ENCODE data around the gene NDNF. TPM values are rescaled to one million over a fixed set of nuclear protein-coding genes. Genes with fewer than 3 reads are reported as not detected.

Gene NDNF
- polyA plus RNA-seq, 3 donors = not detected

DNA sequence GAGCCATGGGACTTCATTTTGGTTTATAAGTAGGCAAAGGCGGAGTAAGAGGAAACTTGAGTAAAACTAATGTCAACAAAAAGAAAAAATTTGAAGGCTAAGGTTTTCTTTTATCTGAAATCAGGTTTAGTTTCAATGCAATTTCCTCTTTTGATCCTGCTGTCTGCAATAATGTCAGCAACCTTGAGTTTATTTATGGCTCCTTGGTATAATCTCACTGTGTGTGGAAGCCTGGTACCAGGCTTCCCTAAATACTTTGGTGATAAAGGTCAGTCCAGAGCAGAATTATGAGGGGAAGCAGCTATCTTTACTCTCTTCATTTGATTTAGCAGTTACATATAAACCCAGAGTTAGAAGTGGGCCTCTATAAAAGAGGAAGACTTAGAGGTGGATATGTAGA, 57.8 kb downstream of the NDNF start:
- H3K4me1 Mint-ChIP-seq = no peaks in the 10 kb centered on the region

DNA sequence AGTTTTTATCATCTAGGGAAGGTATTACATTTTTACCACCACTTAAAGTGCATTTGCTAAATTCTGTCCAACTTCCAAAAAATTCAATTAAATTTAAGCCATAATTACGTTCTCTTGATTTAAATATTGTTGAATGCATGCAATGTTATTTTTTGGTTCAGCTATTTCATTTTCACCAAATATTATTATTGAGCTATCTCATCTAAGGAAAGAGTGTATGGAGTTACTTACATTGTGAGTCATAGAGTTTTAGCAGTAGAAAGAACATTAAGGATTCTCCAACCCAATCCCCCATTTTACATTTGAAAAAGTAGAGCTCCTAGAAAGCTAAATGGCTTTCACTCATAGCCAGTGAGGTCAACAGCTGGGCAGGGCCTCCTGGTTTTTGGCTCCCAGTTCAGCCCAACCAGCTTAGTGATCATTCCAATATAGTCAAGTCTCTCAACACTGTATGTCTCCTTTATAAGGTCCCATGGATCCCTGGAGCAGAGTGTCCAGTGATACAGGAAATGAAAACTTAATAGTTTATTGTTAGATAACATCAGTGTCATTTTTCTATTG, 60.5 kb downstream of the NDNF start:
- peaks cover 0 to 3% (median 3%) of the 10 kb centered on the region in 3 donors for H3K27me3 Mint-ChIP-seq (ENCODE audit: low read depth in 3 of 3)
- no peaks in the 10 kb centered on the region for H3K36me3 Mint-ChIP-seq
- no peaks in the 10 kb centered on the region for H3K4me1 Mint-ChIP-seq
- Histone ChIP-seq H3K27ac (ENCODE audit: low read depth in 1 of 2, low read length in 2 of 2) (no peak overlapping the region), H3K27me3 (ENCODE audit: control insufficient read depth in 2 of 2, insufficient read depth in 2 of 2, low read length in 2 of 2) (no peaks in the 10 kb centered on the region), H3K9me3 (replicated peaks in 1 of 2; ENCODE audit: control insufficient read depth in 1 of 2, insufficient read depth in 1 of 2, low read length in 2 of 2) (no peaks in the 10 kb centered on the region), H3K79me2 (ENCODE audit: insufficient read depth, low read length) (no peaks in the 10 kb centered on the region), H3K4me1 (ENCODE audit: control insufficient read depth in 1 of 2, insufficient read depth in 2 of 2, low read length in 2 of 2) (no peaks in the 10 kb centered on the region), H3K4me3 (replicated peaks in 1 of 3; ENCODE audit: low read depth in 2 of 3, low read length in 3 of 3) (no peak overlapping the region), H3K36me3 (replicated peaks in 1 of 2; ENCODE audit: control insufficient read depth in 1 of 2, insufficient read depth in 2 of 2, low read length in 2 of 2) (no peaks in the 10 kb centered on the region), H2AFZ (ENCODE audit: insufficient read depth, low read depth, low read length, poor library complexity, severe bottlenecking) (no peak overlapping the region), H3K4me2 (replicated peaks; ENCODE audit: extremely low read depth, low read length, poor library complexity, severe bottlenecking) (no peak overlapping the region), H3K9ac (ENCODE audit: insufficient read depth, low read length, poor library complexity, severe bottlenecking) (no peak overlapping the region), H4K20me1 (ENCODE audit: insufficient read depth, low read length) (no peaks in the 10 kb centered on the region)
- intact Hi-C loops (cut with micrococcal nuclease) = no loop called here
- no peak overlapping the region for H3K27ac Mint-ChIP-seq
- DNase-seq = no peak
- peaks cover 0 to 2% (median 0%) of the 10 kb centered on the region in 7 donors for H3K9me3 Mint-ChIP-seq
- TF ChIP-seq, protein P1, sequence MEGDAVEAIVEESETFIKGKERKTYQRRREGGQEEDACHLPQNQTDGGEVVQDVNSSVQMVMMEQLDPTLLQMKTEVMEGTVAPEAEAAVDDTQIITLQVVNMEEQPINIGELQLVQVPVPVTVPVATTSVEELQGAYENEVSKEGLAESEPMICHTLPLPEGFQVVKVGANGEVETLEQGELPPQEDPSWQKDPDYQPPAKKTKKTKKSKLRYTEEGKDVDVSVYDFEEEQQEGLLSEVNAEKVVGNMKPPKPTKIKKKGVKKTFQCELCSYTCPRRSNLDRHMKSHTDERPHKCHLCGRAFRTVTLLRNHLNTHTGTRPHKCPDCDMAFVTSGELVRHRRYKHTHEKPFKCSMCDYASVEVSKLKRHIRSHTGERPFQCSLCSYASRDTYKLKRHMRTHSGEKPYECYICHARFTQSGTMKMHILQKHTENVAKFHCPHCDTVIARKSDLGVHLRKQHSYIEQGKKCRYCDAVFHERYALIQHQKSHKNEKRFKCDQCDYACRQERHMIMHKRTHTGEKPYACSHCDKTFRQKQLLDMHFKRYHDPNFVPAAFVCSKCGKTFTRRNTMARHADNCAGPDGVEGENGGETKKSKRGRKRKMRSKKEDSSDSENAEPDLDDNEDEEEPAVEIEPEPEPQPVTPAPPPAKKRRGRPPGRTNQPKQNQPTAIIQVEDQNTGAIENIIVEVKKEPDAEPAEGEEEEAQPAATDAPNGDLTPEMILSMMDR (IDR thresholded peaks at IDR 0.05) = no peak
- H3K4me3 Mint-ChIP-seq = no peak overlapping the region
- WGBS (ENCODE audit: insufficient coverage) = no CpG with 5 or more reads among the region's 1 CpG

More for the DNA sequence above, 57.8 kb downstream of the NDNF start:
- peaks cover 2 to 6% (median 3%) of the 10 kb centered on the region in 3 donors for H3K27me3 Mint-ChIP-seq (ENCODE audit: low read depth in 3 of 3)
- H3K27ac Mint-ChIP-seq = no peak overlapping the region
- no CpG with 5 or more reads among the region's 1 CpG for WGBS (ENCODE audit: insufficient coverage)
- no peaks in the 10 kb centered on the region for H3K9me3 ChIP-seq (replicated peaks in 1 of 2; ENCODE audit: control insufficient read depth in 1 of 2, insufficient read depth in 1 of 2, low read length in 2 of 2)
- no peak for DNase-seq
- H2AFZ ChIP-seq (ENCODE audit: insufficient read depth, low read depth, low read length, poor library complexity, severe bottlenecking) = no peak overlapping the region
- no peak overlapping the region for H3K9ac ChIP-seq (ENCODE audit: insufficient read depth, low read length, poor library complexity, severe bottlenecking)
- H3K27me3 ChIP-seq (ENCODE audit: control insufficient read depth in 2 of 2, insufficient read depth in 2 of 2, low read length in 2 of 2) = no peaks in the 10 kb centered on the region
- H3K79me2 ChIP-seq (ENCODE audit: insufficient read depth, low read length) = no peaks in the 10 kb centered on the region
- H3K27ac ChIP-seq (ENCODE audit: low read depth in 1 of 2, low read length in 2 of 2) = no peak overlapping the region
- H3K36me3 ChIP-seq (replicated peaks in 1 of 2; ENCODE audit: control insufficient read depth in 1 of 2, insufficient read depth in 2 of 2, low read length in 2 of 2) = no peaks in the 10 kb centered on the region
- TF ChIP-seq, protein P1 (IDR thresholded peaks at IDR 0.05) = no peak
- no peak overlapping the region for H3K4me2 ChIP-seq (replicated peaks; ENCODE audit: extremely low read depth, low read length, poor library complexity, severe bottlenecking)
- intact Hi-C loops (cut with micrococcal nuclease) = no loop called here
- no peaks in the 10 kb centered on the region for H3K36me3 Mint-ChIP-seq
- H3K9me3 Mint-ChIP-seq = peaks cover 0 to 2% (median 0%) of the 10 kb centered on the region in 7 donors
- H3K4me3 Mint-ChIP-seq = no peak overlapping the region
- H3K4me1 ChIP-seq (ENCODE audit: control insufficient read depth in 1 of 2, insufficient read depth in 2 of 2, low read length in 2 of 2) = no peaks in the 10 kb centered on the region
- H3K4me3 ChIP-seq (replicated peaks in 1 of 3; ENCODE audit: low read depth in 2 of 3, low read length in 3 of 3) = no peak overlapping the region
- no peaks in the 10 kb centered on the region for H4K20me1 ChIP-seq (ENCODE audit: insufficient read depth, low read length)
